GM19025 (cell line): ENCODE results near the gene FDCSP.
"Not testable (repeated sequence)": the region's sequence is repeated elsewhere in the genome, so short reads cannot be mapped to it uniquely, and the experiment has no call there.

Experiments
- ATAC-seq: cut with Tn5 transposase; IDR thresholded peaks from one replicate; pipeline ENCODE4 v1.9.1; 2021; ENCODE audit warnings: mild to moderate bottlenecking, low read depth, moderate library complexity; ENCODE audit not compliant: unreplicated experiment

Gene FDCSP

GRCh38 chr4:70225824-70226223 lies at the start of gene FDCSP:
FDCSP (plus strand) TSS chr4:70226124; CDS start chr4:70231195, 5,071 bp downstream.
- no peak for ATAC-seq

GRCh38 chr4:70177090-70177489 lies 48.8 kb upstream of the FDCSP start:
- no peak for ATAC-seq

- ATAC-seq = no peak
Measured at GRCh38 chr4:70178075-70178660, 47.8 kb upstream of the FDCSP start.

GRCh38 chr4:70179811-70180210 lies 46.1 kb upstream of the FDCSP start:
- ATAC-seq = no peak

- ATAC-seq = no peak
Measured at GRCh38 chr4:70181864-70182263, 44.1 kb upstream of the FDCSP start.

- ATAC-seq = no peak
Measured at GRCh38 chr4:70182517-70183167, 43.3 kb upstream of the FDCSP start.

- ATAC-seq = peak; percentile 72
Measured at GRCh38 chr4:70183168-70183939, 42.6 kb upstream of the FDCSP start.

- no peak for ATAC-seq
Measured at GRCh38 chr4:70183940-70184246, 42.0 kb upstream of the FDCSP start.

GRCh38 chr4:70187216-70187615 lies 38.7 kb upstream of the FDCSP start:
- no peak for ATAC-seq

GRCh38 chr4:70190579-70190978 lies 35.3 kb upstream of the FDCSP start:
- ATAC-seq = no peak

GRCh38 chr4:70191647-70192046 lies 34.3 kb upstream of the FDCSP start:
- no peak for ATAC-seq

- ATAC-seq = no peak
Measured at GRCh38 chr4:70192895-70193294, 33.0 kb upstream of the FDCSP start.

- ATAC-seq = no peak
Measured at GRCh38 chr4:70195425-70195824, 30.5 kb upstream of the FDCSP start, which contains the start of gene ODAM. ODAM (plus strand) TSS chr4:70195725; CDS start chr4:70196544, 819 bp downstream.

- no peak for ATAC-seq
Measured at GRCh38 chr4:70196857-70197256, 29.1 kb upstream of the FDCSP start.

GRCh38 chr4:70197842-70198241 lies 28.1 kb upstream of the FDCSP start:
- ATAC-seq = no peak

- ATAC-seq = no peak
Measured at GRCh38 chr4:70203601-70204000, 22.3 kb upstream of the FDCSP start.

- not testable (repeated sequence) for ATAC-seq
Measured at GRCh38 chr4:70212752-70213151, 13.2 kb upstream of the FDCSP start.

- not testable (repeated sequence) for ATAC-seq
Measured at GRCh38 chr4:70216109-70216508, 9.8 kb upstream of the FDCSP start.

- not testable (repeated sequence) for ATAC-seq
Measured at GRCh38 chr4:70216550-70216949, 9.4 kb upstream of the FDCSP start.

GRCh38 chr4:70221389-70221788 lies 4.5 kb upstream of the FDCSP start:
- ATAC-seq = not testable (repeated sequence)

GRCh38 chr4:70221818-70222217 lies 4.1 kb upstream of the FDCSP start:
- ATAC-seq = not testable (repeated sequence)

- ATAC-seq = no peak
Measured at GRCh38 chr4:70236125-70236524, 10.2 kb downstream of the FDCSP start.
